Common myeloid progenitor, CD34-positive (primary cell): ENCODE results near the gene CNOT2.
A peak's percentile ranks its signal among the peaks of the same experiment; 100 is the strongest.

Experiments used
- CTCF ChIA-PET: fragments of 350-600 bp; sonication (Branson Sonifier 250); formaldehyde crosslinking; loops from one replicate; lab custom pipeline; 2021; ENCODE audit warnings: antibody characterized with exemption; lab: Charles Lee
- POLR2A ChIA-PET: fragments of 350-600 bp; sonication (Branson Sonifier 250); formaldehyde crosslinking; loops from one replicate; lab custom pipeline; 2021; ENCODE audit warnings: antibody characterized with exemption; lab: Charles Lee
- DNase-seq, 3 donors: peaks; one replicate each; pipeline versions ENCODE4 v3.0.0 to v3.0.0-alpha.2; 2013
- H3K27ac ChIP-seq, 2 experiments: 1 replicate in 1 of 2; 2 replicates in 1 of 2; pipeline ENCODE4 v1.7.0; 2013; ENCODE audit warnings: inconsistent platforms in 2 of 2, low read length in 2 of 2, mild to moderate bottlenecking in 2 of 2, low read depth in 1 of 2, moderate library complexity in 1 of 2; ENCODE audit not compliant: severe bottlenecking in 2 of 2, insufficient read depth in 1 of 2, poor library complexity in 1 of 2
- H3K27me3 ChIP-seq, 5 experiments: replicated peaks in 2 of 5; 1 replicate in 3 of 5; 2 replicates in 2 of 5; pipeline versions ENCODE4 v1.6.1 to v1.7.0; 2013; ENCODE audit warnings: low read length in 4 of 5, mild to moderate bottlenecking in 2 of 5, moderate library complexity in 2 of 5, inconsistent platforms in 1 of 5; ENCODE audit not compliant: insufficient read depth in 5 of 5, control insufficient read depth in 4 of 5
- H3K36me3 ChIP-seq, 4 experiments: 1 replicate in 2 of 4; 2 replicates in 2 of 4; pipeline versions ENCODE4 v1.6.1 to v1.7.0; 2013; ENCODE audit warnings: low read length in 3 of 4, control low read depth in 1 of 4, mild to moderate bottlenecking in 1 of 4; ENCODE audit not compliant: control insufficient read depth in 4 of 4, insufficient read depth in 4 of 4
- H3K4me1 ChIP-seq, 4 experiments: 1 replicate in 3 of 4; 2 replicates in 1 of 4; pipeline versions ENCODE4 v1.6.1 to v1.7.1; 2013; ENCODE audit warnings: low read length in 3 of 4, mild to moderate bottlenecking in 3 of 4, control low read depth in 1 of 4, inconsistent platforms in 1 of 4, moderate library complexity in 1 of 4; ENCODE audit not compliant: control insufficient read depth in 4 of 4, insufficient read depth in 4 of 4; ENCODE audit errors: control extremely low read depth in 1 of 4
- H3K4me3 ChIP-seq, 7 experiments: 1 replicate in 4 of 7; 2 replicates in 3 of 7; pipeline versions ENCODE4 v1.5.1 to v1.7.0; 2013; ENCODE audit warnings: mild to moderate bottlenecking in 7 of 7, low read length in 6 of 7, moderate library complexity in 6 of 7, inconsistent platforms in 2 of 7, low read depth in 2 of 7, control low read depth in 1 of 7; ENCODE audit not compliant: insufficient read depth in 4 of 7, control insufficient read depth in 1 of 7; ENCODE audit errors: extremely low read depth in 1 of 7
- H3K9me3 ChIP-seq, 5 experiments: 1 replicate in 4 of 5; 2 replicates in 1 of 5; pipeline versions ENCODE4 v1.6.1 to v1.7.1; 2013; ENCODE audit warnings: low read length in 4 of 5, mild to moderate bottlenecking in 2 of 5, inconsistent platforms in 1 of 5, low read depth in 1 of 5, moderate library complexity in 1 of 5; ENCODE audit not compliant: control insufficient read depth in 4 of 5, insufficient read depth in 2 of 5; ENCODE audit errors: control extremely low read depth in 1 of 5
- WGBS: methylation state at CpG from one replicate; pipeline ENCODE4 v1.1.5; 2013; ENCODE audit not compliant: insufficient coverage; 5-methylcytosine and 5-hydroxymethylcytosine counted together

Gene CNOT2

GRCh38 chr12:70365648-70366518 lies 122.7 kb downstream of the CNOT2 start, which contains the start of gene KCNMB4:
Gene KCNMB4 (plus strand): TSS chr12:70366290. CDS start chr12:70366735, 445 bp downstream.
- H3K36me3 ChIP-seq: no peaks in the 10 kb centered on the region
- H3K27me3 ChIP-seq: peaks cover 10 to 48% (median 14%) of the 10 kb centered on the region in 5 experiments
- peaks cover 0 to 5% (median 3%) of the 10 kb centered on the region in 5 experiments for H3K9me3 ChIP-seq
- DNase-seq: peak; percentile 49 to 75 (median 65)
- peaks cover 5 to 23% (median 17%) of the 10 kb centered on the region in 4 experiments for H3K4me1 ChIP-seq
- H3K4me3 ChIP-seq: peak within 1 kb of the TSS; percentile 62 to 96 (median 81)
- POLR2A ChIA-PET: no interaction called here
- no peak within 1 kb of the TSS for H3K27ac ChIP-seq
- 0% methylated on average over 57 of the region's 88 CpGs for WGBS
- CTCF ChIA-PET: interaction anchor here (1.2 kb wide), 1 partner anchor 9 kb away, joined by 3 read pairs; no protein-coding TSS in a partner anchor

GRCh38 chr12:70366581-70367257 lies 123.5 kb downstream of the CNOT2 start:
- Histone ChIP-seq H3K4me1 (peaks cover 5 to 23% (median 17%) of the 10 kb centered on the region in 4 experiments), H3K9me3 (peaks cover 0 to 5% (median 3%) of the 10 kb centered on the region in 5 experiments), H3K27ac (no peak overlapping the region), H3K36me3 (no peaks in the 10 kb centered on the region), H3K4me3 (peak overlapping the region; percentile 62 to 96 (median 81)), H3K27me3 (peaks cover 10 to 47% (median 14%) of the 10 kb centered on the region in 5 experiments)
- ChIA-PET CTCF (no interaction called here), POLR2A (no interaction called here)
- peak; percentile 50 to 80 (median 68) for DNase-seq
- under 1% methylated on average over 44 of the region's 69 CpGs for WGBS

- 7% methylated on average over 12 of the region's 21 CpGs for WGBS
- POLR2A ChIA-PET: no interaction called here
- CTCF ChIA-PET: no interaction called here
- H3K27me3 ChIP-seq: peaks cover 10 to 39% (median 14%) of the 10 kb centered on the region in 5 experiments
- H3K36me3 ChIP-seq: no peaks in the 10 kb centered on the region
- H3K4me3 ChIP-seq: peak overlapping the region; percentile 62 to 96 (median 81)
- H3K4me1 ChIP-seq: peaks cover 5 to 23% (median 17%) of the 10 kb centered on the region in 4 experiments
- DNase-seq: peak in 1 of 3 donors; percentile 18
- peaks cover 0 to 1% (median 0%) of the 10 kb centered on the region in 5 experiments for H3K9me3 ChIP-seq
- H3K27ac ChIP-seq: no peak overlapping the region
Measured at GRCh38 chr12:70367258-70368141, 124.3 kb downstream of the CNOT2 start.

GRCh38 chr12:70372881-70373280 lies 129.6 kb downstream of the CNOT2 start:
- no peak for DNase-seq
- Histone ChIP-seq H3K36me3 (no peaks in the 10 kb centered on the region), H3K4me3 (no peak overlapping the region), H3K27ac (no peak overlapping the region), H3K9me3 (peaks cover 0 to 4% (median 0%) of the 10 kb centered on the region in 5 experiments), H3K27me3 (peaks cover 0 to 2% (median 0%) of the 10 kb centered on the region in 5 experiments), H3K4me1 (peaks cover 0 to under 1% (median 0%) of the 10 kb centered on the region in 4 experiments)
- ChIA-PET CTCF (no interaction called here), POLR2A (no interaction called here)
- WGBS: 90% methylated on average over 2 of the region's 3 CpGs

- Histone ChIP-seq H3K36me3 (no peaks in the 10 kb centered on the region), H3K27ac (no peak overlapping the region), H3K4me1 (no peaks in the 10 kb centered on the region), H3K4me3 (no peak overlapping the region), H3K9me3 (peaks cover 0 to 23% (median 3%) of the 10 kb centered on the region in 5 experiments), H3K27me3 (no peaks in the 10 kb centered on the region)
- 88% methylated on average over 1 of the region's 1 CpG for WGBS
- CTCF ChIA-PET: no interaction called here
- POLR2A ChIA-PET: no interaction called here
- DNase-seq: no peak
Measured at GRCh38 chr12:70379846-70380245, 136.6 kb downstream of the CNOT2 start.

GRCh38 chr12:70383484-70383883 lies 140.3 kb downstream of the CNOT2 start:
- no peak overlapping the region for H3K27ac ChIP-seq
- no peaks in the 10 kb centered on the region for H3K4me1 ChIP-seq
- ChIA-PET POLR2A (no interaction called here), CTCF (no interaction called here)
- H3K9me3 ChIP-seq: peaks cover 0 to 18% (median 0%) of the 10 kb centered on the region in 5 experiments
- DNase-seq: no peak
- H3K36me3 ChIP-seq: no peaks in the 10 kb centered on the region
- no peaks in the 10 kb centered on the region for H3K27me3 ChIP-seq
- no peak overlapping the region for H3K4me3 ChIP-seq
- WGBS: 100% methylated on average over 3 of the region's 4 CpGs
